Activated naive CD8-positive, alpha-beta T cell (primary cell): Measurements from ENCODE around the gene RARRES2.
"Not testable (repeated sequence)": the region's sequence is repeated elsewhere in the genome, so short reads cannot be mapped to it uniquely, and the experiment has no call there.

Experiments used
- H3K27ac Mint-ChIP-seq: one replicate; pipeline ENCODE4 v1.8.0; 2021; ENCODE audit warnings: mixed read lengths
- H3K27me3 Mint-ChIP-seq: one replicate; pipeline ENCODE4 v1.8.0; 2021; ENCODE audit warnings: mixed read lengths
- H3K36me3 Mint-ChIP-seq: one replicate; pipeline ENCODE4 v1.8.0; 2021; ENCODE audit warnings: mixed read lengths
- H3K4me1 Mint-ChIP-seq: one replicate; pipeline ENCODE4 v1.8.0; 2021; ENCODE audit warnings: low read depth, mixed read lengths
- H3K4me3 Mint-ChIP-seq: one replicate; pipeline ENCODE4 v1.8.0; 2021; ENCODE audit warnings: mild to moderate bottlenecking, mixed read lengths
- H3K9me3 Mint-ChIP-seq: one replicate; pipeline ENCODE4 v1.8.0; 2021; ENCODE audit warnings: low read depth, mixed read lengths

RARRES2 gene

DNA sequence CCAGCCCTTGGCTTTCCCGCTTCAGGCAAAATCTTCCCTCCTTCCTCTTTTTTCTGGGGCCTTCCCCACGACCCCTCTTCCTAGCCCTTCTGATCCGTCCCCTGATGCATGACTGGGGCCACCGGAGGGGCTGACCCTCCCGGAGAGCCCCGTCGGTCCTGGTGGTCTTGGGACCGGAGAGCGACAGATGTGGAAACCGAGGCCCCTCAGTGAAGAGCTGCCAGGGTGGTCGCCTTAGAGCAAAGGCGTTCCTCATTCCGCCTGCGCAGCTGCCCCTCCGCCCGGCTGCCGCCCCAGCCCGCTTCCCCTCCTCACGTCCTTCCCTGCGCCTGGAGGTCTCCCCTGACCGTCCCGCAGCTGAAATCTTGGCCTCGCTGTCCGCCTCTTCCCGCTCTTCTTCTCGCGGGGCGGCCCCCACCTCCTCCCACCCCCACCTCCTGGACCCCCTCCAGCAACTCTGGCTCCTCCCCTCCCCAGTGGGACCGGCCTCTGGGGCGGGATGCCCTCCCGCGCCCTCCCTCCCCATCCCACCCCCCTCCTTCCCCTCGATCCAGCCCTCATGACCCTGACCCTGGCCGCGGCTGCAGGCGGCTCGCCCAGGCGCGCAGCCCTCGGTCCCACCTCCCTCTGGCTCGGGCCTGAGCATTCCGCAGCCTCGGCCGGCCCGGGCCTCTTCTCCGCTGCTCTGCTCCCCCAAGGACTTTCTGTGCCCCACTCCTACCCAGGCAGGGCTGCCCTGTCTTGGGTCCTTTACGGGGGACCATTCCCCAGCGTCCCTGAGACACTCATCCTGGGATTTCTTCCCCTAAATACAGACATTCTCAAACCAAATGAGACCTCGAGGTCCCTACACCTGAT lies at the start of gene RARRES2:
TSS of gene RARRES2 (minus strand) at position 367 of the 858 bp plus-strand sequence. CDS start 1,020 bp downstream, outside the sequence.
- peaks cover 4% of the 10 kb centered on the region for H3K27me3 Mint-ChIP-seq
- peaks cover 4% of the 10 kb centered on the region for H3K36me3 Mint-ChIP-seq
- H3K9me3 Mint-ChIP-seq = no peaks in the 10 kb centered on the region
- H3K4me3 Mint-ChIP-seq = peak within 1 kb of the TSS; percentile 9
- peaks cover 12% of the 10 kb centered on the region for H3K4me1 Mint-ChIP-seq
- no peak within 1 kb of the TSS for H3K27ac Mint-ChIP-seq

DNA sequence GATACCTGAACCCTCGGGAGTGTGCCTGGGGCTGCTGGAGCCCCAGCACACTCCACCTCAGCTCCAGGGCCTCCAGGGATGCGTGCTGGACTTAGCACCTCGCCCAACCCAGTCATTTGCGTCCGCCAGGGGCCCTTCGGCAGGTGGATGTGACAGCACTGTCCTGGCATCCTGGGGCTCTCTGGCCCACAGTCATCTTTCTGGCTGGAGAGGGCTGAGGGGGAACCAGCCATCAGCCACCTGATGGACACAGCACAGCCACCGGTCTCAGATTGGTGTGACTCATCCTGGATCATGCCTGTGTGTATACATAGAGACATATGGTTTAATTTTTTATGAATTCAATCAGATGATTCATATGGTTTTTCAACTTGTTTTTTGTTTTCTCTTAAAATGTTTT lies 48.8 kb upstream of the RARRES2 start:
- Mint-ChIP-seq H3K4me1 (peaks cover 4% of the 10 kb centered on the region), H3K27ac (no peak overlapping the region), H3K36me3 (peaks cover 6% of the 10 kb centered on the region), H3K4me3 (no peak overlapping the region), H3K9me3 (no peaks in the 10 kb centered on the region), H3K27me3 (no peaks in the 10 kb centered on the region)

DNA sequence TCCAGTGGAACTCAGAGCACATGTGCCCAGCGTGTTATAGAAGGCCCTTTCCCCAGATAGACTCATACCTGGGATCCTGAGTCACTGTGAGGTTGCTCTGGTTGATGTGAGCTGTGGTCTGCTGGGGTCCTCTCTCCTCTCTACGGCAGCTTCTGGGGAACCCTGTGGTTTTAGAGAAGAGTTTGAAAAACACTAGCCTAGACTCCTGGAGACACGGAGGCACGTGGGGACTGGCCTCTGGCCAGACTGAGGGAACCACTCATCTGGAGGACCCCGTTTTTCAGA lies 48.0 kb upstream of the RARRES2 start:
- H3K27me3 Mint-ChIP-seq = no peaks in the 10 kb centered on the region
- no peak overlapping the region for H3K4me3 Mint-ChIP-seq
- H3K9me3 Mint-ChIP-seq = no peaks in the 10 kb centered on the region
- H3K36me3 Mint-ChIP-seq = peaks cover 6% of the 10 kb centered on the region
- H3K27ac Mint-ChIP-seq = no peak overlapping the region
- H3K4me1 Mint-ChIP-seq = no peaks in the 10 kb centered on the region

DNA sequence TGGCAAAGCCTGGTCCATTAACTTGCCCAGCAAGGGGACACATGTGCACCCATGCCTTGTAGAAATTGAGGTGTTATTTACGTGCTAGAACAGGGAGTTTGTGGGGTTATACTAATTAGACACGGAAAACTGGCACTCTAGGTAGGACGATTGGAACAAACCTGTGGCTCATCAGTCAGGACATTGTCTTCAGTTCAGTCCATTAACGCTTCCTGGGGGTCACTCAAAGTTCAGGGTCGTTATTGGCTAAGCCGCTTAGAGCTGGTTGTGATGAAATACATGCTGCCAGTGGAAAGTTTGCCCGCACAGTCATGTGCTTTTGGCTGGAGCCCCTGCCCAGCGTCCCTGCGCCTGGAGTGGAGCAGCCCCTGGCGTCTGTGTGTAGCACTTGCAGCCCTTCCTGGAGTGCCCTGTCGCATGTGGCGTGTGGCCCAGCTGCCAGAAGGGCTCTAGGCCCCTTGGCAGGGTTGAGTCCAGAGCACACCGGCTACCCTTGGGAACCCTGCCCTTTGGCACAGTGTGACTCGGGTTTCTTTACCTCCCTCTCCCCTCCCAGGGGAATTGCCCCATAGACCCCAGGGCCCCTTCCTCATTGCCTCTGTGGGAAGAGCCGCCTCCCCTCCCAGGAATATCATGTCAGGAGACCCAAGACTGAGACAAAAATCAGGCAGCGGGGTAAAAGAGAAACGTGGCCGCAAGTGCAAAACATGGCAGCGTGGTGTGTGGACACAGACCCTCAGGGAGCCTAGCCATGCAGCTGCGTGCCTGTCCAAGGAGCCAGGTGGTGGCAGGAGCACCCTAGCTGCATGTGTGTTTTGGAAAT lies 47.5 kb upstream of the RARRES2 start:
- Mint-ChIP-seq H3K27me3 (no peaks in the 10 kb centered on the region), H3K36me3 (peaks cover 6% of the 10 kb centered on the region), H3K4me1 (no peaks in the 10 kb centered on the region), H3K9me3 (no peaks in the 10 kb centered on the region), H3K4me3 (no peak overlapping the region), H3K27ac (no peak overlapping the region)

DNA sequence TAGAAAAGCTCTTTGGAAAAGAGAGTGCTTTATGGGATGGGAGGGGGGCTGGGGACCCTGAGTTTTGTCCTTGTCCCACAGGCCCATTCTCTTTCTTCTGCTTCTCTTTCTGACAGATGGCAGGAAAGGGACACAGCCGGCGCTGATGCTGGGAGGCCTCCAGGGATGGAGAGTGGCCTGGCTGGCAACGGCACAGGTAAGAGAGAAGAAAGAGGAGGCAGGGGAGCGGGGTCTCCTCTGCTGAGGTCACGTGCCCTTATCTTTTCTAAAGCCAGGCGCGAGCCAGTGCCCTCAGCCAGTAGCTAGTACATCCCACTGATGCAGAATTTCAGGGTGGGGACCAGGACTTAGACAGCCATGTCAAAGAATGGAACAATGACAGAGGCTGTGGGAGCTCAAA lies 46.9 kb upstream of the RARRES2 start:
- Mint-ChIP-seq H3K27me3 (no peaks in the 10 kb centered on the region), H3K27ac (no peak overlapping the region), H3K4me3 (no peak overlapping the region), H3K4me1 (no peaks in the 10 kb centered on the region), H3K9me3 (no peaks in the 10 kb centered on the region), H3K36me3 (peaks cover 6% of the 10 kb centered on the region)

DNA sequence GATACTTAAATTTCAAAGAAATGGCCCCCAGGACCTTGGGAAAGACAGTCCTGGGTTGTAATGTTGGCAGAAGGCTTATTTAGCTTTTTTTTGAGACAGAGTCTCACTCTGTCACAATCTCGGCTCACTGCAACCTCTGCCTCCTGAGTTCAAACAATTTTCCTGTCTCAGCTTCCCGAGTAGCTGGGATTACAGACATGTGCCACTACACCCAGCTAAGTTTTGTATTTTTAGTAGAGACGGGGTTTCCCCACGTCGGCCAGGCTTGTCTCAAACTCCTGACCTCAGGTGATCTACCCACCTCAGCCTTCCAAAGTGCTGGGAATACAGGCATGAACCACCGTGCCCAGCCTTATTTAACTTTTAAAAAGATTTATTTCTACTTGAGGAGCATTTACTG lies 44.5 kb upstream of the RARRES2 start:
- not testable (repeated sequence) for H3K27me3 Mint-ChIP-seq

DNA sequence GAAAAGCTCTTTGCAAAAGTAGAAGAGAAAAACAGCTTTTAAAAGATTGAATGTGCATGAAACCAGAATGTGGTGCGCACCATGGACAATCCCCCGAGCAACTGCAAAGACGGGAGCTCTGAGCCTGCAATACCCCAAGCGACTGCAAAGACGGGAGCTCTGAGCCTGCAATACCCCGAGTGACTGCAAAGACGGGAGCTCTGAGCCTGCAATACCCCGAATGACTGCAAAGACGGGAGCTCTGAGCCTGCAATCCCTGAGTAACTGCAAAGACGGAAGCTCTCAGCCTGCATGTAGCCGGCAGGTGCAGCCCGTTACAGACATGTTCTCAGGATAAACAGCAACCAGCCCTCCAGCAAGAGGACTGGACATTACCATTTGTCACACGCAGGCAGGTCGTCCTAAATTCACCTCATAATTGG lies 43.9 kb upstream of the RARRES2 start:
- Mint-ChIP-seq H3K27me3 (no peaks in the 10 kb centered on the region), H3K9me3 (no peaks in the 10 kb centered on the region), H3K4me1 (peaks cover 6% of the 10 kb centered on the region), H3K27ac (no peak overlapping the region), H3K4me3 (no peak overlapping the region), H3K36me3 (no peaks in the 10 kb centered on the region)

More for the DNA sequence above, 44.5 kb upstream of the RARRES2 start:
- not testable (repeated sequence) for H3K9me3 Mint-ChIP-seq, H3K36me3 Mint-ChIP-seq, H3K4me3 Mint-ChIP-seq, H3K4me1 Mint-ChIP-seq, H3K27ac Mint-ChIP-seq

DNA sequence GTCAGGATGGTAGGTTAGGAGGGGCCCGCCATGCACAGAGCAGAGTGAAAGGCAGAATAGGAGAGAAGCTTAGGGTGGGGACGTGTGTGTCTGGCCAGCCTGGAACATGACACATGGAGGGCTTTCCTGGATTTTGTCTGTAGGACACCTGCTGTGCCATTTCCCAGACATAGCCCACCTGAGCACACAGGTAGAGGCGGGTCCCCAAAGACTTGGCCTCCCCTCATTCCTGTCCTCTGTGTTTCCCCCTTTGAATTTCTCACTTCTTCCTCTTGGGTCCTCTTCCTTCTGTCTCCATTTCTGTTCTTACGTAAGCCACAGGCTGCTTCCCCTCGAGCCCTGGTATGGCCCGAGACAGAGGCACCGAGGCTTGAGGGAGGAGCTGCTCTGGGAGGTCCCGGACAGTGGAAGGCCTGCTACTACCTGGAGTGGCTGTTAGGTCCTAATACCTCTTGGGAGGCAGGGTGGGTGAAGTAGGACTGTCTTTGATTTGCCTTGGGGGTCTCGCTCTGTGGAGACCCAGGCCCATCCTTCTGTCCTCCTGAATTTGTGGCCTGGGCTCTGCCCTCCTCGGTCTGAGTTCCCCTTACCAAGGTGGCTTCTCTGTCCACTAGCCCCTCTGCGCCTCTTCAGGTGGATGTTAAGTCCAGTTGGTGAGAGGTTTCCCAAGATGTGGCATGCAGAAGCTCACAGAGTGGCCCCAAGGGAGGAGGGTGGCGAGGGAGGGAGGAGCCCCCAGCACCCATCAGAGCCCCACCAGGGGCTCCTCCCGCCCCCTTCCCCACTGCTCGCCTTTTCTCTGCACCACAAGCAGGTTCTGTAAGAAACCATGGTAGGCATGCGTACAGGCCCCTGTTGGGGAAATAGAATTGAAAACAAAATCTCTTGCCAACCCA lies 43.2 kb upstream of the RARRES2 start:
- peaks cover 13% of the 10 kb centered on the region for H3K4me1 Mint-ChIP-seq
- H3K36me3 Mint-ChIP-seq = no peaks in the 10 kb centered on the region
- no peaks in the 10 kb centered on the region for H3K27me3 Mint-ChIP-seq
- H3K27ac Mint-ChIP-seq = no peak overlapping the region
- no peak overlapping the region for H3K4me3 Mint-ChIP-seq
- H3K9me3 Mint-ChIP-seq = no peaks in the 10 kb centered on the region

DNA sequence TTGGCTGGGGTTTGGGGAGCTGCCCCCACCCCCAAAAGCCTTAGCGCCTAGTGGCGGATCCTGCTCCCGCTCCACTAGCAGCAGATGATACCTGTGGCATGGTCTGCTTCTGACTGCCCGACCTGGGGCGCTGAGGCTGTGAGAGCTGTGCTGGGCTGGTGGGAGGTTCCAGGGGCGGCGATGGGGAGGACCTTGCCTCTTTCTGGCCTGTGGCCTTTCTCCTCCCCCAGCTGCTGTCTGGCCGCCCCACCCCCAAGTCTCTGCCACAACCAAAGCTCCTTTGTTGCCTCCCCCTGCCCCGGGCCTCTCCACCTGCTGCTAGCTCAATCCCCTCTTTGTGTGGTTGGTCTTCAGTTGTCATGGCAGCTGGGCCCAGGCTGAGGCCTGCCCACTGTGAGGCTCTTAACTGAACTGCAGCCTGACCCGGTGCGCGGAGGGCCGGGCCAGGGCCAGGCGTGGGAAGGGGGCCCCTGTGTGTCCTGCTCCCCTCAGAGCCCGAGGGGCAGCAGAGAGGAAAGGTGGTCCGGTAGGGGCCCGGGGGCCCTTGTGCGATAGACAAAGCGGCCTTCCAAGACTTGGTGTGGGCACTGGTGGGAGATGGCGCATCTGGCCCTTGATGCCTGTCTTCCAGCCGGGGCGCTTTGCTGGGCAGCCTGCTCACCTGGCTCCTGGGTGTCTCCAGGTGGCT lies 42.4 kb upstream of the RARRES2 start:
- Mint-ChIP-seq H3K27ac (no peak overlapping the region), H3K9me3 (no peaks in the 10 kb centered on the region), H3K36me3 (no peaks in the 10 kb centered on the region), H3K4me1 (peaks cover 15% of the 10 kb centered on the region), H3K4me3 (no peak overlapping the region), H3K27me3 (no peaks in the 10 kb centered on the region)

DNA sequence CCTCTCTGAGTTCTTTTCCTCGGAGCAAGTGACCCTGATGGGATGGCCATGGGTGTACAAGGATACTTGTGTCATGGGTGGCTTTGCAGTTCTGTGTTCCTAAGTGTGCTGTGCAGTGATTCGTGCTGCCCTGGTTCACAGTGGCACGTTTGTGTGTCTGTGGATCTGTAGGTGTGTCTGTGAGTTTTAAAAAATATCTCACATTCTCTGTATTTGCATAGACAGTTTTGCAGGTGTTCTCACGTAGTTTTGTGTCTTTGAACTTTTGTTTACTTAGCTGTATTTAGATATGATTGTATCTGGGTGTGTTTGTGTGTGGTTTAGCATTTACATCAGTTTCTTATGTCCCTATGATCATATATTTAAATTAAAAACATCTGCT lies 41.4 kb upstream of the RARRES2 start:
- Mint-ChIP-seq H3K27me3 (no peaks in the 10 kb centered on the region), H3K4me1 (peaks cover 21% of the 10 kb centered on the region), H3K36me3 (no peaks in the 10 kb centered on the region), H3K9me3 (no peaks in the 10 kb centered on the region), H3K4me3 (no peak overlapping the region), H3K27ac (no peak overlapping the region)

DNA sequence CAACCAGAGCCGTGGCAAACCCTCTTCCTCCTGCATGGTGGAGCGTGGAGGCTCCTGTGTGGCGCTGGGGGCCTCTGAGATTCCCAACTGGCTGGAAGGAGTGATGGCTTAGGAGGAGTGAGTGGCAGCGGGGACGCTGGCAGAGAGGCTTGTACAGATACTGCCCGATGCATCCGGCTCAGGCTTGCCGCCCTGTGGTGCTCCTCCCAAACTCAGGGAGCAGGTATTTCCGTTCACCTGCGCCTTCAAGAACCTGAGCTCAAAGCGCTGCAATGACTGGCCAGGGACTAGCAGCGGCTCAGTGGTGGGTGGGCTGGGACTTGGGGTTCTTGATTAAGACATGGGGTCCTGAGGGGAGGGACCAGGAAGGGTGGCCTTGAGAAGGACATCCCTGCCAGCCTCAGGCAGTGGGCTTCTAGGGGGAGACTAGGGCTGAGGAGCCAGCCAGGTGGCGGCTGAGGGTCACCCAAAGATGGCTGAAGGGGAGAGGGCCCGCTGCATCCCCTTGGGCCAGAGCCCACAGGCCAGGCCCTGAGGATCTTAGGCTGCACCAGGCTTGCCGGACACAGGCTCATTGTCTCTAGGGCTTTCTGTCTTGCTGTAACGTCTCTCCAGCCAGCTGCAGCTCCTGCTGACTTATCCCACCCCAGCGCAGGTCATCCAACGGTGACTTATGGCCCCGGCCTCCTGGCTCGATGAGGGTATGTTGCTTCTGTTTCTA lies 40.9 kb upstream of the RARRES2 start:
- H3K36me3 Mint-ChIP-seq = no peaks in the 10 kb centered on the region
- no peak overlapping the region for H3K4me3 Mint-ChIP-seq
- H3K4me1 Mint-ChIP-seq = peaks cover 26% of the 10 kb centered on the region
- H3K27me3 Mint-ChIP-seq = no peaks in the 10 kb centered on the region
- H3K9me3 Mint-ChIP-seq = no peaks in the 10 kb centered on the region
- no peak overlapping the region for H3K27ac Mint-ChIP-seq

DNA sequence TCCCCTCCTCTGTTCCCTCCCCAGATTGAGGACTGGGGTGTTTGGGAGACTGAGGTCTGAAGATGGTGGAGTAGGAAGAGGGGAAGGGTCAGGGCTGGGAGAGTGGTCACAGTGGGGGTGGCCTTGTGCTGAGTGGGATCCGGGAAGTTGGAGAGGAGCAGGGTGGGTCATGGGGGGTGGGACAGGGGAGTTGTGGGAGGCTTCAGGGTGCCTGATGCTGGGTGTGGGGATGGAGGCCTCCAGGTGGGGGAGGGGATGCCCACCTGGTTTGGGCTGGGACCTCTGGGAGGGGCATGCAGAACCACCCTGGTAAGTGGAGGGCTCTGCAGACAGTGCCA lies 40.3 kb upstream of the RARRES2 start:
- no peaks in the 10 kb centered on the region for H3K27me3 Mint-ChIP-seq
- peaks cover 31% of the 10 kb centered on the region for H3K4me1 Mint-ChIP-seq

DNA sequence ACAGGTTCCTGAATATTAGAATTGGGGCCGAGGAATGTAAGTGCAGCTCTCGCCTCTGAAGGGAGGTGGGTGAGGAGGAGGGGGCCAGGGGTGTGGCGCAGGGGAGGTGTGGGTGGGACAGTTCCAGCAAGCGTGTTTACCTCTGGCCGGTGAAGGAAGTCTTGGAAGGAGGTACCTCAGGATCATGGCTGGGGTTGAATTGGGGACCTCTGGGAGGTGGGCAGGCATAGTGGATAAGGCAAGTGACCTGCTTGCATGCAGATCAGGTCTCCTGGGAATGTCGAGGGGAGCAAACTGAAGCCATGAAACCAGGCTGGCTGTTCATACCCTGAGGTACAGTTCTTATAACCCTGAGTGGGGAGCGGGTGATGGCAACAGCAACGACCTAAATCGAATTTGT lies 39.7 kb upstream of the RARRES2 start:
- Mint-ChIP-seq H3K9me3 (no peaks in the 10 kb centered on the region), H3K36me3 (no peaks in the 10 kb centered on the region), H3K4me1 (peaks cover 37% of the 10 kb centered on the region), H3K27me3 (no peaks in the 10 kb centered on the region), H3K27ac (no peak overlapping the region), H3K4me3 (peak overlapping the region; percentile 17)

More for the DNA sequence above, 40.3 kb upstream of the RARRES2 start:
- no peak overlapping the region for H3K27ac Mint-ChIP-seq
- no peaks in the 10 kb centered on the region for H3K9me3 Mint-ChIP-seq
- H3K36me3 Mint-ChIP-seq = no peaks in the 10 kb centered on the region
- H3K4me3 Mint-ChIP-seq = no peak overlapping the region

DNA sequence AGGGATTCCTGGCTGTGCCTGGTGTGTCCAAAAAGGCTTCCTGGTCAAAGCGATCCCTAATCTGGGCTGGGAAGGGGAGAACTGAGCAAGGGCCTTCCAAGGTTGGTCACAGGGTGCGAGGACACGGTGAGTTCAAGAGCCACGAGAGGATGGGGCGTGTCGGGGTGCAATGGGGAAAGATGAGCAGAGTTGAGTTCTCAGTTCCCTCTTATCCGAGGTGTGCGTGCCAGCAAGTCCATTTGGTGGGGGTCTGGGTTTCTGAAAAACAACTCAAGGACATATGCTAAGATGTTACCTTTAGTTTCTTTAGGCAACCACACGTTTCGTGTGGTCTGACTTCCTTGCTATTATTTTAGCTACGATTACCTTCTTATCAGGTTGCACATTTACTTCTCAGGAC lies 39.0 kb upstream of the RARRES2 start:
- peak overlapping the region; percentile 6 for H3K27ac Mint-ChIP-seq
- peaks cover 42% of the 10 kb centered on the region for H3K4me1 Mint-ChIP-seq
- H3K27me3 Mint-ChIP-seq = no peaks in the 10 kb centered on the region
- no peaks in the 10 kb centered on the region for H3K9me3 Mint-ChIP-seq
- H3K4me3 Mint-ChIP-seq = peak overlapping the region; percentile 90
- no peaks in the 10 kb centered on the region for H3K36me3 Mint-ChIP-seq
